Tibial nerve (tissue), 4 donors: Measurements from ENCODE around the gene DLG4.

Experiments
- EP300 ChIP-seq, 2 donors: sonication (generic); formaldehyde crosslinking; IDR thresholded peaks; one replicate each; pipeline ENCODE4 v1.6.1; 2017; ENCODE audit warnings: antibody characterized with exemption in 2 of 2, mild to moderate bottlenecking in 1 of 2
- POLR2A ChIP-seq, 2 donors: fragments of 450-650 bp; IDR thresholded peaks; one replicate each; pipeline ENCODE4 v1.6.1; 2017; ENCODE audit warnings: antibody characterized with exemption in 2 of 2, mild to moderate bottlenecking in 2 of 2, moderate library complexity in 2 of 2
- TF ChIP-seq, protein P1 (sequence below), 5 experiments: fragments of 200-600 bp in 3 of 5; fragments of 450-650 bp in 2 of 5; sonication (generic) in 3 of 5; IDR thresholded peaks; one replicate each; pipeline ENCODE4 v1.5.1; 2016 to 2019; ENCODE audit warnings: antibody characterized with exemption in 5 of 5, mild to moderate bottlenecking in 3 of 5, moderate library complexity in 2 of 5

- TF ChIP-seq, protein P1, sequence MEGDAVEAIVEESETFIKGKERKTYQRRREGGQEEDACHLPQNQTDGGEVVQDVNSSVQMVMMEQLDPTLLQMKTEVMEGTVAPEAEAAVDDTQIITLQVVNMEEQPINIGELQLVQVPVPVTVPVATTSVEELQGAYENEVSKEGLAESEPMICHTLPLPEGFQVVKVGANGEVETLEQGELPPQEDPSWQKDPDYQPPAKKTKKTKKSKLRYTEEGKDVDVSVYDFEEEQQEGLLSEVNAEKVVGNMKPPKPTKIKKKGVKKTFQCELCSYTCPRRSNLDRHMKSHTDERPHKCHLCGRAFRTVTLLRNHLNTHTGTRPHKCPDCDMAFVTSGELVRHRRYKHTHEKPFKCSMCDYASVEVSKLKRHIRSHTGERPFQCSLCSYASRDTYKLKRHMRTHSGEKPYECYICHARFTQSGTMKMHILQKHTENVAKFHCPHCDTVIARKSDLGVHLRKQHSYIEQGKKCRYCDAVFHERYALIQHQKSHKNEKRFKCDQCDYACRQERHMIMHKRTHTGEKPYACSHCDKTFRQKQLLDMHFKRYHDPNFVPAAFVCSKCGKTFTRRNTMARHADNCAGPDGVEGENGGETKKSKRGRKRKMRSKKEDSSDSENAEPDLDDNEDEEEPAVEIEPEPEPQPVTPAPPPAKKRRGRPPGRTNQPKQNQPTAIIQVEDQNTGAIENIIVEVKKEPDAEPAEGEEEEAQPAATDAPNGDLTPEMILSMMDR (IDR thresholded peaks at IDR 0.05), result no peak
- no peak for TF ChIP-seq POLR2A (IDR thresholded peaks at IDR 0.05)
- no peak for TF ChIP-seq EP300 (IDR thresholded peaks at IDR 0.05)
Observed at GRCh38 chr17:7203391-7203790, 16.2 kb downstream of the DLG4 start.
